Putamen (tissue), 1 donor: Measurements from ENCODE around the gene GAS5.
"Not testable (repeated sequence)": the region's sequence is repeated elsewhere in the genome, so short reads cannot be mapped to it uniquely, and the experiment has no call there.

ENCODE experiments used
- DNase-seq: peaks from one replicate; pipeline ENCODE4 v3.0.0-alpha.2; 2016; ENCODE audit warnings: low spot score

The GAS5 gene

GRCh38 chr1:173867753-173868265 is at the start of gene GAS5:
Gene GAS5, minus strand, starts transcription at chr1:173867989.
- peak; percentile 99 for DNase-seq

GRCh38 chr1:173917149-173917548 is 49.4 kb upstream of the GAS5 start, which contains the start of gene SERPINC1:
Gene SERPINC1, minus strand, starts transcription at chr1:173917327. Its CDS starts 68 bp downstream, at chr1:173917259.
- DNase-seq, result no peak

- DNase-seq, result no peak
Measured at GRCh38 chr1:173916667-173917066, 48.9 kb upstream of the GAS5 start.

- no peak for DNase-seq
Measured at GRCh38 chr1:173915596-173915995, 47.8 kb upstream of the GAS5 start.

GRCh38 chr1:173914366-173914871 is 46.6 kb upstream of the GAS5 start:
- DNase-seq, result no peak

- DNase-seq, result no peak
Measured at GRCh38 chr1:173913111-173913510, 45.3 kb upstream of the GAS5 start.

GRCh38 chr1:173903827-173904531 is 36.2 kb upstream of the GAS5 start:
- no peak for DNase-seq

- DNase-seq, result no peak
Measured at GRCh38 chr1:173900992-173901391, 33.2 kb upstream of the GAS5 start.

GRCh38 chr1:173900427-173900826 is 32.6 kb upstream of the GAS5 start:
- no peak for DNase-seq

- DNase-seq, result no peak
Measured at GRCh38 chr1:173894189-173894588, 26.4 kb upstream of the GAS5 start.

GRCh38 chr1:173893611-173894010 is 25.8 kb upstream of the GAS5 start:
- no peak for DNase-seq

GRCh38 chr1:173889885-173890284 is 22.1 kb upstream of the GAS5 start:
- no peak for DNase-seq

GRCh38 chr1:173888749-173889148 is 21.0 kb upstream of the GAS5 start:
- DNase-seq, result no peak

- DNase-seq, result no peak
Measured at GRCh38 chr1:173887627-173888026, 19.8 kb upstream of the GAS5 start.

GRCh38 chr1:173886746-173887611 is 19.2 kb upstream of the GAS5 start:
- no peak for DNase-seq

GRCh38 chr1:173884701-173885100 is 16.9 kb upstream of the GAS5 start:
- DNase-seq, result no peak

- not testable (repeated sequence) for DNase-seq
Measured at GRCh38 chr1:173881117-173881516, 13.3 kb upstream of the GAS5 start.

GRCh38 chr1:173878251-173878650 is 10.5 kb upstream of the GAS5 start:
- no peak for DNase-seq

GRCh38 chr1:173876732-173877131 is 8.9 kb upstream of the GAS5 start:
- DNase-seq, result no peak

GRCh38 chr1:173871500-173871899 is 3.7 kb upstream of the GAS5 start:
- no peak for DNase-seq

GRCh38 chr1:173871091-173871490 is 3.3 kb upstream of the GAS5 start:
- DNase-seq, result no peak

GRCh38 chr1:173870252-173871075 is 2.7 kb upstream of the GAS5 start:
- peak; percentile 60 for DNase-seq
